Measurements from ENCODE around the gene KRT40. TPM values are rescaled to one million over a fixed set of nuclear protein-coding genes. Genes with fewer than 3 reads are reported as not detected.

KRT40 gene
- total RNA-seq, 1 donor from 2014 or later, result not detected

DNA sequence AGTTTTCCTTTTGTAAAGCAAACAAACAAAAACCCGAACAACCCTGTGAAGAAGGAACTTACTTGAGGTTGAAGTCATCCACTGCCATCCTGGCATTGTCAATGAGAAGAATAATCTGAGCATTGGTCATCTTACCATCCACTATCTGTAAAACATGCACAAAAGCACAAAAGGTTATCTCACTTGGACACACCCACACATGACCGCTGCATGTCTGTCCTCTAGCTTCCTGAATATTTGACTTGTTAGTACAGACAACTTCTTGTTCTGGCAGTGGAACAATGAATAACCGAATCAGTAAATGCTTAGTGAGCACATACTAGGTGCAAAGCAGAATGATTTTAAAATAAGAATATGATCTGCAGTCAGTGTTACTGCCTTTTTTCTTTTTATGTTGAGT, 52.8 kb downstream of the KRT40 start:
- intact Hi-C loops (cut with DNase I), result no loop called here
- ATAC-seq (no peak), DNase-seq (ENCODE audit: missing footprints) (no peak)

Other genes with a start within 250 kb of the KRT40 start
- gene KRT25, start 229.0 kb downstream of the KRT40 start, total RNA-seq, result not detected
- gene KRT26, start 212.1 kb downstream of the KRT40 start, total RNA-seq, result not detected
- not detected for gene KRT27, start 201.8 kb downstream of the KRT40 start, total RNA-seq
- gene KRT28, start 184.4 kb downstream of the KRT40 start, total RNA-seq, result not detected
- gene KRT10, start 161.7 kb downstream of the KRT40 start, total RNA-seq, result 48.0 TPM
- gene KRT12, start 117.1 kb downstream of the KRT40 start, total RNA-seq, result not detected
- not detected for gene KRT20, start 99.1 kb downstream of the KRT40 start, total RNA-seq
- gene KRT23, start 46.7 kb downstream of the KRT40 start, total RNA-seq, result 0.16 TPM
- gene KRT39, start 17.4 kb downstream of the KRT40 start, total RNA-seq, result not detected
- gene KRTAP3-3, start 9.8 kb upstream of the KRT40 start, total RNA-seq, result not detected
- gene KRTAP3-2, start 15.6 kb upstream of the KRT40 start, total RNA-seq, result not detected
- not detected for gene KRTAP3-1, start 24.8 kb upstream of the KRT40 start, total RNA-seq
- gene KRTAP1-5, start 42.9 kb upstream of the KRT40 start, total RNA-seq, result not detected
- gene KRTAP1-4, start 45.9 kb upstream of the KRT40 start, total RNA-seq, result not detected
- gene KRTAP1-3, start 50.5 kb upstream of the KRT40 start, total RNA-seq, result not detected
- gene KRTAP1-1, start 57.1 kb upstream of the KRT40 start, total RNA-seq, result not detected
- gene KRTAP2-1, start 63.0 kb upstream of the KRT40 start, total RNA-seq, result not detected
- not detected for gene KRTAP2-2, start 70.9 kb upstream of the KRT40 start, total RNA-seq
- not detected for gene KRTAP2-3, start 75.8 kb upstream of the KRT40 start, total RNA-seq
- gene KRTAP2-4, start 81.6 kb upstream of the KRT40 start, total RNA-seq, result not detected
- gene KRTAP4-7, start 99.8 kb upstream of the KRT40 start, total RNA-seq, result not detected
- gene KRTAP4-8, start 113.8 kb upstream of the KRT40 start, total RNA-seq, result not detected
- gene KRTAP4-16, start 117.9 kb upstream of the KRT40 start, total RNA-seq, result not detected
- not detected for gene KRTAP4-9, start 121.1 kb upstream of the KRT40 start, total RNA-seq
- gene KRTAP4-11, start 134.0 kb upstream of the KRT40 start, total RNA-seq, result not detected
- not detected for gene KRTAP4-12, start 139.9 kb upstream of the KRT40 start, total RNA-seq
- gene KRTAP4-6, start 156.2 kb upstream of the KRT40 start, total RNA-seq, result not detected
- gene KRTAP4-5, start 165.5 kb upstream of the KRT40 start, total RNA-seq, result not detected
- not detected for gene KRTAP4-4, start 176.4 kb upstream of the KRT40 start, total RNA-seq
- not detected for gene KRTAP4-3, start 183.9 kb upstream of the KRT40 start, total RNA-seq
- not detected for gene KRTAP4-2, start 193.9 kb upstream of the KRT40 start, total RNA-seq
- not detected for gene KRTAP4-1, start 200.6 kb upstream of the KRT40 start, total RNA-seq
- gene KRTAP9-1, start 205.6 kb upstream of the KRT40 start, total RNA-seq, result not detected
- not detected for gene KRTAP9-2, start 242.3 kb upstream of the KRT40 start, total RNA-seq
- gene KRTAP9-3, start 248.1 kb upstream of the KRT40 start, total RNA-seq, result not detected